HepG2 (cell line): ENCODE measurements around the gene ANTXR1. TPM values are rescaled to one million over a fixed set of nuclear protein-coding genes. Genes with fewer than 3 reads are reported as not detected.

Experiments used
- ADNP ChIP-seq: sonication (generic); formaldehyde crosslinking; IDR thresholded peaks from 2 replicates; pipeline ENCODE4 v1.4.0; 2020; ENCODE audit warnings: missing genetic modification reagents
- FOXO4 ChIP-seq: sonication (generic); formaldehyde crosslinking; conservative IDR thresholded peaks from 2 replicates; pipeline ENCODE4 v1.8.1; 2023; ENCODE audit warnings: missing genetic modification reagents
- KLF16 ChIP-seq, 2 experiments: sonication (generic) in 1 of 2; formaldehyde crosslinking in 1 of 2; IDR thresholded peaks; 2 replicates each; pipeline versions ENCODE4 v1.6.1 to v1.8.0; 2016 to 2023; ENCODE audit warnings: missing genetic modification reagents in 2 of 2, missing compliant biosample characterization in 1 of 2
- PLSCR1 ChIP-seq: sonication (generic); formaldehyde crosslinking; IDR thresholded peaks from 2 replicates; pipeline ENCODE4 v1.5.0; 2020; ENCODE audit warnings: missing genetic modification reagents, mild to moderate bottlenecking, borderline replicate concordance
- SCMH1 ChIP-seq: sonication (generic); formaldehyde crosslinking; IDR thresholded peaks from 2 replicates; pipeline ENCODE4 v1.9.0; 2021; ENCODE audit warnings: missing genetic modification reagents, mild to moderate bottlenecking, borderline replicate concordance
- SKIL ChIP-seq: sonication (generic); formaldehyde crosslinking; IDR thresholded peaks from 2 replicates; pipeline ENCODE4 v1.8.0; 2022; ENCODE audit warnings: missing genetic modification reagents, mild to moderate bottlenecking, moderate library complexity, borderline replicate concordance
- TFDP1 ChIP-seq: IDR thresholded peaks from 2 replicates; pipeline ENCODE4 v1.6.1; 2016; ENCODE audit warnings: missing compliant biosample characterization, missing genetic modification reagents, borderline replicate concordance
- ZNF652 ChIP-seq: IDR thresholded peaks from 2 replicates; pipeline ENCODE4 v1.6.1; 2016; ENCODE audit warnings: low read depth, borderline replicate concordance
- polyA plus RNA-seq, 8 experiments: library from polyadenylated mRNA; depleted of rRNA in 3 of 8; stranded (reverse) in 7 of 8; unstranded in 1 of 8; fragments of >200 nt; fragmentation: Illumina TruSeq in 4 of 8; extraction: Trizol in 4 of 8; gene quantifications; 2 replicates each; pipeline versions ENCODE4 v1.2.1 to v1.2.3, GENCODE V29; 2011 to 2016; ENCODE audit warnings: low read depth in 4 of 8, missing spikeins in 1 of 8, mixed read lengths in 1 of 8; ENCODE audit not compliant: insufficient read depth in 1 of 8
- total RNA-seq, 5 experiments: library from RNA; depleted of rRNA; stranded (reverse); fragments of >200 nt; fragmentation: Illumina TruSeq; extraction: Trizol; gene quantifications; 2 replicates each; pipeline ENCODE4 v1.2.3, GENCODE V29; 2016; ENCODE audit warnings: low read depth in 1 of 5
- TF ChIP-seq, protein P1 (sequence below): sonication (generic); formaldehyde crosslinking; IDR thresholded peaks from 2 replicates; pipeline ENCODE4 v1.4.0; 2020; ENCODE audit warnings: mild to moderate bottlenecking, missing genetic modification reagents
- TF ChIP-seq, protein P2 (sequence below): sonication (generic); formaldehyde crosslinking; IDR thresholded peaks from 2 replicates; pipeline ENCODE4 v1.4.0; 2020; ENCODE audit warnings: missing genetic modification reagents, borderline replicate concordance

ANTXR1 gene
- total and polyA plus RNA-seq, 2 of the 13 experiments (the other 11 are each of a cell fraction or from before 2014, with no cell fraction given): 4.5 to 12.7 TPM

- TF ChIP-seq, protein P1, sequence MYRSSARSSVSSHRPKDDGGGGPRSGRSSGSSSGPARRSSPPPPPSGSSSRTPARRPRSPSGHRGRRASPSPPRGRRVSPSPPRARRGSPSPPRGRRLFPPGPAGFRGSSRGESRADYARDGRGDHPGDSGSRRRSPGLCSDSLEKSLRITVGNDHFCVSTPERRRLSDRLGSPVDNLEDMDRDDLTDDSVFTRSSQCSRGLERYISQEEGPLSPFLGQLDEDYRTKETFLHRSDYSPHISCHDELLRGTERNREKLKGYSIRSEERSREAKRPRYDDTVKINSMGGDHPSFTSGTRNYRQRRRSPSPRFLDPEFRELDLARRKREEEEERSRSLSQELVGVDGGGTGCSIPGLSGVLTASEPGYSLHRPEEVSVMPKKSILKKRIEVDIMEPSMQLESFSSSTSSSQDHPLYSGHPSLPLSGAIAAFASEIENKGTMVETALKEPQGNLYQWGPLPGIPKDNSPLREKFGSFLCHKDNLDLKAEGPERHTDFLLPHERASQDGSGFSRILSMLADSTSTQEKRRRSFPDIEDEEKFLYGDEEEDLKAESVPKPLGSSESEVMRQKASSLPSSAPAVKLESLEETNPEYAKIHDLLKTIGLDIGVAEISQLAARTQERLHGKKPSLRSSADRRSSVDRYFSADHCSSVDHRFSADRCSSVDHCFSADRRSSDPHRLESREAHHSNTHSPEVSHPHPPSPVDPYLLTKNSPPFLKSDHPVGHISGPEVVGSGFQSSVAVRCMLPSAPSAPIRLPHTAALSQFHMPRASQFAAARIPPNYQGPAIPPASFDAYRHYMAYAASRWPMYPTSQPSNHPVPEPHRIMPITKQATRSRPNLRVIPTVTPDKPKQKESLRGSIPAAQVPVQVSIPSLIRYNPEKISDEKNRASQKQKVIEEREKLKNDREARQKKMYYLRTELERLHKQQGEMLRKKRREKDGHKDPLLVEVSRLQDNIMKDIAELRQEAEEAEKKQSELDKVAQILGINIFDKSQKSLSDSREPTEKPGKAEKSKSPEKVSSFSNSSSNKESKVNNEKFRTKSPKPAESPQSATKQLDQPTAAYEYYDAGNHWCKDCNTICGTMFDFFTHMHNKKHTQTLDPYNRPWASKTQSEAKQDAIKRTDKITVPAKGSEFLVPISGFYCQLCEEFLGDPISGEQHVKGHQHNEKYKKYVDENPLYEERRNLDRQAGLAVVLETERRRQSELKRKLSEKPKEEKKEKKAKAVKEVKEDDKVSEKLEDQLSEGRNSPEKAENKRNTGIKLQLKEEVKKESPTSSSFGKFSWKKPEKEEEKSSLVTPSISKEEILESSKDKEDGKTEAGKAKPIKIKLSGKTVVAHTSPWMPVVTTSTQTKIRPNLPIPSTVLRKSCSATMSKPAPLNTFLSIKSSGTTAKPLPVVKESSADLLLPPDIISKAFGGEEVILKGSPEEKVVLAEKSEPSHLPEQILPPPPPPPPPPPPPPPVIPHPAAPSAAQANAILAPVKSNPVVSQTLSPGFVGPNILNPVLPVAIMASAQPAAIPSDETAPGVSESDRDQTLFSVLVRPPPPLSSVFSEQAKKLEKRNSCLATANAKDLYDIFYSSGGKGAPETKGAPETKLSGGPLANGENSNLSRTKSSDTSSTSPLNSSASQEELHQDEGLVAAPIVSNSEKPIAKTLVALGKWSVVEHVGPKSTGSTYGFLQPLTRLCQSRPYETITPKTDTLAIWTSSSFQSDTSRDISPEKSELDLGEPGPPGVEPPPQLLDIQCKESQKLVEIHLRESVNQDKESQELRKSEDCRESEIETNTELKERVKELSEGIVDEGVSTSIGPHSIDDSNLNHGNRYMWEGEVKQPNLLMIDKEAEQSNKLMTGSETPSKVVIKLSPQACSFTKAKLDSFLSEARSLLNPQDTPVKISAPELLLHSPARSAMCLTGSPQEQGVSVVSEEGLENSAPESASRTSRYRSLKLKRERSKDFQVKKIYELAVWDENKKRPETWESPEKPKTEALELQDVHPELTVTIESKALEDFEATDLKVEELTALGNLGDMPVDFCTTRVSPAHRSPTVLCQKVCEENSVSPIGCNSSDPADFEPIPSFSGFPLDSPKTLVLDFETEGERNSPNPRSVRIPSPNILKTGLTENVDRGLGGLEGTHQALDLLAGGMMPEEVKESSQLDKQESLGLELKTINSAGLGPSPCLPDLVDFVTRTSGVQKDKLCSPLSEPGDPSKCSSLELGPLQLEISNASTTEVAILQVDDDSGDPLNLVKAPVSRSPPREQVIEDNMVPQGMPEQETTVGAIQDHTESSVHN (CRISPR knock-in tag): peak; percentile 96; the same call in 1 of the 2 replicates
- TF ChIP-seq, protein P2, sequence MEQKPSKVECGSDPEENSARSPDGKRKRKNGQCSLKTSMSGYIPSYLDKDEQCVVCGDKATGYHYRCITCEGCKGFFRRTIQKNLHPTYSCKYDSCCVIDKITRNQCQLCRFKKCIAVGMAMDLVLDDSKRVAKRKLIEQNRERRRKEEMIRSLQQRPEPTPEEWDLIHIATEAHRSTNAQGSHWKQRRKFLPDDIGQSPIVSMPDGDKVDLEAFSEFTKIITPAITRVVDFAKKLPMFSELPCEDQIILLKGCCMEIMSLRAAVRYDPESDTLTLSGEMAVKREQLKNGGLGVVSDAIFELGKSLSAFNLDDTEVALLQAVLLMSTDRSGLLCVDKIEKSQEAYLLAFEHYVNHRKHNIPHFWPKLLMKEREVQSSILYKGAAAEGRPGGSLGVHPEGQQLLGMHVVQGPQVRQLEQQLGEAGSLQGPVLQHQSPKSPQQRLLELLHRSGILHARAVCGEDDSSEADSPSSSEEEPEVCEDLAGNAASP: peak; percentile 98
- TF ChIP-seq SCMH1 (CRISPR knock-in tag) (no peak), FOXO4 (0 out of 2 replicates have a peak, but pooled peaks have one; percentile 46), KLF16 (CRISPR knock-in tag; IDR thresholded peaks at IDR 0.05) (peak in 1 of 2 experiments; percentile 98; a peak in 2 of 4 replicates), TFDP1 (peak; percentile 93; the same call in 1 of the 2 replicates), ADNP (peak; percentile 74), SKIL (peak; percentile 99), PLSCR1 (CRISPR knock-in tag) (no peak), ZNF652 (CRISPR knock-in tag) (peak; percentile 60; the same call in 1 of the 2 replicates)
Observed at GRCh38 chr2:69177785-69178636, 165.0 kb downstream of the ANTXR1 start (continued).
